SK-N-SH (cell line): Measurements from ENCODE around the gene ABLIM2.

Experiments
- CTCF ChIP-seq: fragments of 200-600 bp; sonication (generic); IDR thresholded peaks from 2 replicates; pipeline ENCODE4 v1.6.1; 2017; ENCODE audit warnings: antibody characterized with exemption, mild to moderate bottlenecking, moderate library complexity
- ELF1 ChIP-seq: IDR thresholded peaks from 2 replicates; pipeline ENCODE4 v1.4.0; 2012
- EP300 ChIP-seq, 2 experiments: IDR thresholded peaks; 2 replicates each; pipeline versions ENCODE4 v1.4.0 to v1.6.1; 2012; ENCODE audit warnings: borderline replicate concordance in 1 of 2, low read depth in 1 of 2, low read length in 1 of 2
- EZH2phosphoT487 ChIP-seq: fragments of 200-600 bp; sonication (generic); IDR thresholded peaks from 2 replicates; pipeline ENCODE4 v1.6.1; 2017; ENCODE audit warnings: low read depth, mixed run types, mild to moderate bottlenecking, antibody characterized with exemption, moderate library complexity, borderline replicate concordance
- NFIC ChIP-seq: IDR thresholded peaks from 2 replicates; pipeline ENCODE4 v1.4.0; 2012; ENCODE audit warnings: borderline replicate concordance
- POLR2AphosphoS5 ChIP-seq: IDR thresholded peaks from 2 replicates; pipeline ENCODE4 v1.6.1; 2012; ENCODE audit warnings: low read depth, low read length
- REST ChIP-seq: IDR thresholded peaks from 2 replicates; pipeline ENCODE4 v1.6.1; 2012; ENCODE audit warnings: mild to moderate bottlenecking, low read depth, low read length, moderate library complexity

GRCh38 chr4:8007581-8007980 lies 151.0 kb downstream of the ABLIM2 start:
- TF ChIP-seq EP300 (IDR thresholded peaks at IDR 0.05; ENCODE audit: borderline replicate concordance in 1 of 2, low read depth in 1 of 2, low read length in 1 of 2) (no peak), CTCF (no peak), REST (no peak), POLR2AphosphoS5 (no peak), ELF1 (no peak), EZH2phosphoT487 (no peak), NFIC (no peak)
